ENCODE data around the gene MRPS22. TPM values are rescaled to one million over a fixed set of nuclear protein-coding genes. Genes with fewer than 3 reads are reported as not detected.

The MRPS22 gene
- total RNA-seq, 1 experiment from 2014 or later: 95.1 TPM

- Histone ChIP-seq H3K9me2 (ENCODE audit: insufficient read depth) (no peaks in the 10 kb centered on the region), H3K27ac (ENCODE audit: low read depth, low read length) (peak overlapping the region; percentile 29), H3K4me3 (replicated peaks in 1 of 2; ENCODE audit: low read depth in 1 of 2, low read length in 2 of 2) (no peak overlapping the region), H3K36me3 (ENCODE audit: control insufficient read depth in 1 of 2, insufficient read depth in 2 of 2, low read length in 2 of 2) (no peaks in the 10 kb centered on the region), H3K9ac (ENCODE audit: low read length) (no peak overlapping the region), H4K20me1 (ENCODE audit: insufficient read depth) (no peaks in the 10 kb centered on the region), H3K27me3 (ENCODE audit: insufficient read depth, low read length) (no peaks in the 10 kb centered on the region), H3K4me1 (ENCODE audit: control insufficient read depth in 1 of 2, insufficient read depth in 2 of 2, low read length in 2 of 2) (peaks cover 38 to 55% of the 10 kb centered on the region in 2 experiments), H3K9me3 (ENCODE audit: control insufficient read depth in 1 of 2, insufficient read depth in 1 of 2, low read depth in 1 of 2, low read length in 2 of 2) (no peaks in the 10 kb centered on the region), H2AFZ (ENCODE audit: low read depth, low read length, poor library complexity, severe bottlenecking) (no peak overlapping the region), H3K79me2 (ENCODE audit: insufficient read depth, low read length) (no peaks in the 10 kb centered on the region), H3K4me2 (ENCODE audit: low read length) (no peak overlapping the region)
- ATAC-seq: no peak
- CTCF ChIA-PET: interaction anchor here (0.8 to 3.0 kb wide), 5 partner anchors 9 to 411 kb away, joined by 3 to 31 read pairs (median 7); no protein-coding TSS in a partner anchor
- DNase-seq (ENCODE audit: low read depth, low spot score): no peak
- POLR2A ChIA-PET: no interaction called here
- RAD21 ChIA-PET (ENCODE audit: low non-redundant PET in 1 of 2, low total read pairs in 2 of 2, uncharacterized antibody in 2 of 2, unreplicated experiment in 2 of 2): interaction anchor here in 1 of 2 experiments (0.6 to 1.2 kb wide), 4 partner anchors 24 to 390 kb away, joined by 3 to 5 read pairs (median 4); no protein-coding TSS in a partner anchor
- TF ChIP-seq ELF1 (IDR thresholded peaks at IDR 0.05; ENCODE audit: borderline replicate concordance, low read depth) (no peak), EZH2 (IDR thresholded peaks at IDR 0.05) (no peak), CTCF (IDR thresholded peaks at IDR 0.05 in 2 of 3, conservative IDR thresholded peaks at IDR 0.05 in 1 of 3; ENCODE audit: borderline replicate concordance in 1 of 3, insufficient read depth in 1 of 3, low read depth in 2 of 3, low read length in 2 of 3) (no peak), ZBTB33 (IDR thresholded peaks at IDR 0.05; ENCODE audit: extremely low read depth, insufficient replicate concordance, low read length) (no peak), ZFX (IDR thresholded peaks at IDR 0.05) (no peak), JUND (IDR thresholded peaks at IDR 0.05) (no peak), RAD21 (IDR thresholded peaks at IDR 0.05; ENCODE audit: low read depth) (no peak), CBX3 (IDR thresholded peaks at IDR 0.05; ENCODE audit: low read depth) (no peak), POLR2AphosphoS5 (IDR thresholded peaks at IDR 0.05; ENCODE audit: low read depth, low read length) (no peak)
- intact Hi-C loops (cut with micrococcal nuclease): loop anchor here (5.0 to 10.0 kb wide), 3 partner anchors 404 to 851 kb away; no protein-coding TSS in a partner anchor
- BruUV-seq (replicated peaks): no TSS peak
Measured at GRCh38 chr3:139326131-139326530, 17.7 kb upstream of the MRPS22 start.

Measured in HCT116 (cell line).